Measurements from ENCODE around the gene PCBP2.

- TF ChIP-seq, protein P1, sequence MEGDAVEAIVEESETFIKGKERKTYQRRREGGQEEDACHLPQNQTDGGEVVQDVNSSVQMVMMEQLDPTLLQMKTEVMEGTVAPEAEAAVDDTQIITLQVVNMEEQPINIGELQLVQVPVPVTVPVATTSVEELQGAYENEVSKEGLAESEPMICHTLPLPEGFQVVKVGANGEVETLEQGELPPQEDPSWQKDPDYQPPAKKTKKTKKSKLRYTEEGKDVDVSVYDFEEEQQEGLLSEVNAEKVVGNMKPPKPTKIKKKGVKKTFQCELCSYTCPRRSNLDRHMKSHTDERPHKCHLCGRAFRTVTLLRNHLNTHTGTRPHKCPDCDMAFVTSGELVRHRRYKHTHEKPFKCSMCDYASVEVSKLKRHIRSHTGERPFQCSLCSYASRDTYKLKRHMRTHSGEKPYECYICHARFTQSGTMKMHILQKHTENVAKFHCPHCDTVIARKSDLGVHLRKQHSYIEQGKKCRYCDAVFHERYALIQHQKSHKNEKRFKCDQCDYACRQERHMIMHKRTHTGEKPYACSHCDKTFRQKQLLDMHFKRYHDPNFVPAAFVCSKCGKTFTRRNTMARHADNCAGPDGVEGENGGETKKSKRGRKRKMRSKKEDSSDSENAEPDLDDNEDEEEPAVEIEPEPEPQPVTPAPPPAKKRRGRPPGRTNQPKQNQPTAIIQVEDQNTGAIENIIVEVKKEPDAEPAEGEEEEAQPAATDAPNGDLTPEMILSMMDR (conservative IDR thresholded peaks at IDR 0.05): no peak
- TF ChIP-seq ZFX (IDR thresholded peaks at IDR 0.05): no peak
These were observed 12.9 kb downstream of the PCBP2 start for GRCh38 chr12:53464685-53465418.
